ENCODE data around the gene GPR61.

GPR61 gene

DNA sequence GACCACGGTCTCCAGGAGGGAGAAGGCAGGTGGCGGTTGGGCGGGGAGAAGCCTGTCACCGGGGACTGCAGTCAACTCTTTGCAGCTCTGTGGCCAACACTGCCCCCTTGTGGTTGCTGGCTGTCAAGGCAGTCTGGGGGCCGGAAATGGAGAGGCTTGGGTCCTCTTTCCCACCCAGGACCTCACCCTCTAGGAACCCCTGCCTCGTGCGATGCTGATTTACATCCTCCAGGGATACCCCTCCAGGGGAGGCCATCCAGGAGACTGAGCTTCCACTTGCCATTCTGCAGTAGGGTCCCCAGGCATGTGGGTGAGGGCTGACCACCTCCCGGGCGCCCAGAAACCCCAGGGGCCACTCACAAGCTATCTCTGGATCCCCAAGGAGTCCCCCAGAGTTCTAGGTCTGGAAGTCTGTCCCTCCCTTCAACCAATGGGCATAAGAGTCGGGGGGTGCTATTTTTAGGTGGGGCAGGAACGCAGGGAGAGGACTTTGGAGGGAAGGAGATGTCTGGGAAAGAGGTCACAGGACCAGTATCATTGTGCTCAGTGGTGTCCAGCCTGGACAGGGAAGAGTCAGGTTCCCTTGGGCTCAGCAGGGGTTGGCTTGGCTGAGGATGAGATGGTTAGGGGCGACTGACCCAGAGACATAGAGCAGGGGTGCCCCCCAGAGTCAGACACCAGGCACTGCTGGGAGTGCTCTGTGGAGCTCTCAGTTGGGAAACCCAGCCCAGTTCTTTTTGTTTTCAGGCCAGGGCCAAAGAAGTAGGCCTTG lies 7.1 kb upstream of the GPR61 start:
- DNase-seq (ENCODE audit: insufficient read length, low spot score) = peak; percentile 59
- FAIRE-seq = no peak

- DNase-seq (ENCODE audit: insufficient read length, low spot score) (no peak), FAIRE-seq (no peak)
These were observed 5.3 kb upstream of the GPR61 start for GRCh38 chr1:109534307-109534858.

DNA sequence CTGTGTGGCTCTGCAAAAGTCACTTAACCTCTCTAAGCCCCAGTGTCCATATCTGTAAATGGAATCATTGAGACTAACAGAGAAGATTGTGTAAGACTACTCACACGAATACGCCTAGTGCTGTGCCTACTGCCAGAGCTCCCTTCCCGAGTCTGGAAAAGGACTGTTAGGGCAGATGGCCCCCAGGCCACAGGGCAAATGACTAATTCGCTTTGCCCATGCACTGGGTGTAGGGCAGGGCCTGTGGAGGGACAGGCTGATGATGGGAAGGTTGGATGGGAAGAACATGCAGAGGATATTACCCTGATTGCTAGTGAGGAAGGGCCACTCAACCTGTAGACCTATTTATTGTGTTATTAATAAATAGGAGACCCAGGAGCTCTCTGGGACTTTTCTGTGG lies 4.2 kb upstream of the GPR61 start:
- no peak for FAIRE-seq
- DNase-seq (ENCODE audit: insufficient read length, low spot score) = no peak

DNA sequence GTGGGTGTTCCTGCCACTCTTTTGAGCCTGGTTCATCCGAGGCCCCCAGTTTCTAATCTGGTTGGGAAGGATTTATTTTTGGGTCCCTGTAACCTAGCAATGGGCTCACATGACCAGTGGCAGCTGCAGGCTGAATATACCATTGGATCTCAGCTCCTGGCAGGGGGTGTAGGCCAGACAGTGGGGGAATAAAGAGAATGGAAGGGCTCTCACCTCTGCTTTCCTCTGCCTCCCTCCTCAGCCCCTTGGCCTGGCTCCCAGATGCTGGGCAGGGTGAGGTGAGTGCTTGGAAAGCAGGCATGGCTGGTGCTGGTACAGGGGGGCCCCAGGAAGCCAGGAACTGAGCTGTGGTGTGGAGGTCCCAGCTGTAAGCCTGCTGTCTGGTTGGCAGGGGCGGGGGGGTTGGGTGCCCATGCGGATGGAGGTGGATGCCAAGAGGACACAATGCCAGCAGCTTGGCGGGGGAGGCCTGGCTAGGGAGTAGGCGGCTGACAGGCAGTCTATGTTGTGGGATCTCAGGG lies 3.6 kb upstream of the GPR61 start:
- no peak for FAIRE-seq
- DNase-seq (ENCODE audit: insufficient read length, low spot score) = no peak

DNA sequence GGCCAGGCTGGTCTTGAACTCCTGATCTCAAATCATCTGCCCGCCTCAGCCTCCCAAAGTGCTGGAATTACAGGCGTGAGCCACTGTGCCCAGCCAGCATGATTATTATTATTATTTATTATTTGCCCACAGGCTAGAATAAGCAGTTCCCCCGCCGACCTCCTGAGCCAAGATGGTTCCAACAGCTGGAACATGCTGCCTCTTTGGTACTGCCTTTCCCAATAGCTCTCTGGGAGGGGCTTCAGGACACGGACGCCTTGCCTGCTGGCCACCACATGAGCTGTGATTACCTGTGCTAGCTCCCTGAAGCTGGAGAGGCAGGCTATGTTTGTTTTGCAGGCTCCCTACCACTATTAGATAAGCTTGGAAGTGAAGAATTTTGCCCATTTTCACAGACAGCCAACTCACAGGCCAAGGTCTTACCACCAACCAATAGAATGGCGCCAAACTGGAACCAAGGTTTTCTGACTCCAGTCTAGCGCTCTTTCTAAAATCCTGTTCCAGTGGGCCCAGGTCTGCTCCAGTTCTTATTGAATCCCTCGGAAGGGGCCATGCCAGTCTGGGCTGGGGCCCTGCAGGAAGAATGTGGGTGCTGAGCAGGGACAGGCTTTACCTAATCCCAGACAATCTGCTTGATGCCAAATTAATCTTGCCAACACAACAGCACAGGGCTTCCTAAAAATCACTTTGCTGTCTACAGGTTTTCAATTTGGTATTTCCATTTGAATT lies 2.1 kb upstream of the GPR61 start:
- no peak for FAIRE-seq
- no peak for DNase-seq (ENCODE audit: insufficient read length, low spot score)

GRCh38 chr1:109538827-109539555 lies 681 bp upstream of the GPR61 start:
- FAIRE-seq = no peak
- no peak for DNase-seq (ENCODE audit: insufficient read length, low spot score)

- DNase-seq (ENCODE audit: insufficient read length, low spot score) = no peak
- no peak for FAIRE-seq
These were observed 1.4 kb downstream of the GPR61 start for GRCh38 chr1:109541102-109541501.

- no peak for FAIRE-seq
- no peak for DNase-seq (ENCODE audit: insufficient read length, low spot score)
These were observed 3.0 kb downstream of the GPR61 start for GRCh38 chr1:109542657-109543056.

DNA sequence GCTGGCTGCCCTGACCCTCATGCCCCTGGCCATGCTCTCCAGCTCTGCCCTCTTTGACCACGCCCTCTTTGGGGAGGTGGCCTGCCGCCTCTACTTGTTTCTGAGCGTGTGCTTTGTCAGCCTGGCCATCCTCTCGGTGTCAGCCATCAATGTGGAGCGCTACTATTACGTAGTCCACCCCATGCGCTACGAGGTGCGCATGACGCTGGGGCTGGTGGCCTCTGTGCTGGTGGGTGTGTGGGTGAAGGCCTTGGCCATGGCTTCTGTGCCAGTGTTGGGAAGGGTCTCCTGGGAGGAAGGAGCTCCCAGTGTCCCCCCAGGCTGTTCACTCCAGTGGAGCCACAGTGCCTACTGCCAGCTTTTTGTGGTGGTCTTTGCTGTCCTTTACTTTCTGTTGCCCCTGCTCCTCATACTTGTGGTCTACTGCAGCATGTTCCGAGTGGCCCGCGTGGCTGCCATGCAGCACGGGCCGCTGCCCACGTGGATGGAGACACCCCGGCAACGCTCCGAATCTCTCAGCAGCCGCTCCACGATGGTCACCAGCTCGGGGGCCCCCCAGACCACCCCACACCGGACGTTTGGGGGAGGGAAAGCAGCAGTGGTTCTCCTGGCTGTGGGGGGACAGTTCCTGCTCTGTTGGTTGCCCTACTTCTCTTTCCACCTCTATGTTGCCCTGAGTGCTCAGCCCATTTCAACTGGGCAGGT lies 3.8 kb downstream of the GPR61 start:
- DNase-seq (ENCODE audit: insufficient read length, low spot score) (no peak), FAIRE-seq (no peak)

DNA sequence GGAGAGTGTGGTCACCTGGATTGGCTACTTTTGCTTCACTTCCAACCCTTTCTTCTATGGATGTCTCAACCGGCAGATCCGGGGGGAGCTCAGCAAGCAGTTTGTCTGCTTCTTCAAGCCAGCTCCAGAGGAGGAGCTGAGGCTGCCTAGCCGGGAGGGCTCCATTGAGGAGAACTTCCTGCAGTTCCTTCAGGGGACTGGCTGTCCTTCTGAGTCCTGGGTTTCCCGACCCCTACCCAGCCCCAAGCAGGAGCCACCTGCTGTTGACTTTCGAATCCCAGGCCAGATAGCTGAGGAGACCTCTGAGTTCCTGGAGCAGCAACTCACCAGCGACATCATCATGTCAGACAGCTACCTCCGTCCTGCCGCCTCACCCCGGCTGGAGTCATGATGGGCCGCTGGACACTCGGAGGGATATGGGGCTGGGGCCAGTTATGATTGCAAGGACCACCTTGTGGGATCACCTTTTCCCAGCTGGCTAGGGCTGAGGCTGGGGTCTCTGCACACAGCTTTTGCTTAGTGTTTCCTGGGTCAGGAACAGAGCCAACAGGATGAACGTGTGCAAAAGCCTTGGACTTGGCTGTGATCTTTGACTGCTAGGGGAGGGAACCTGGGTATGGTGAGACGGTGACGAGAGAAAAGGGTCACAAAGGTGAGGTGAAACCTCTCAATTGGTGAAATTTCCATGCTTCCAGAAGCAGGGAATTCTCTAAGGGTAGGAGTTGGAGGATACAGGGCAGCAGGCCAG lies 4.5 kb downstream of the GPR61 start:
- no peak for FAIRE-seq
- DNase-seq (ENCODE audit: insufficient read length, low spot score) = no peak

DNA sequence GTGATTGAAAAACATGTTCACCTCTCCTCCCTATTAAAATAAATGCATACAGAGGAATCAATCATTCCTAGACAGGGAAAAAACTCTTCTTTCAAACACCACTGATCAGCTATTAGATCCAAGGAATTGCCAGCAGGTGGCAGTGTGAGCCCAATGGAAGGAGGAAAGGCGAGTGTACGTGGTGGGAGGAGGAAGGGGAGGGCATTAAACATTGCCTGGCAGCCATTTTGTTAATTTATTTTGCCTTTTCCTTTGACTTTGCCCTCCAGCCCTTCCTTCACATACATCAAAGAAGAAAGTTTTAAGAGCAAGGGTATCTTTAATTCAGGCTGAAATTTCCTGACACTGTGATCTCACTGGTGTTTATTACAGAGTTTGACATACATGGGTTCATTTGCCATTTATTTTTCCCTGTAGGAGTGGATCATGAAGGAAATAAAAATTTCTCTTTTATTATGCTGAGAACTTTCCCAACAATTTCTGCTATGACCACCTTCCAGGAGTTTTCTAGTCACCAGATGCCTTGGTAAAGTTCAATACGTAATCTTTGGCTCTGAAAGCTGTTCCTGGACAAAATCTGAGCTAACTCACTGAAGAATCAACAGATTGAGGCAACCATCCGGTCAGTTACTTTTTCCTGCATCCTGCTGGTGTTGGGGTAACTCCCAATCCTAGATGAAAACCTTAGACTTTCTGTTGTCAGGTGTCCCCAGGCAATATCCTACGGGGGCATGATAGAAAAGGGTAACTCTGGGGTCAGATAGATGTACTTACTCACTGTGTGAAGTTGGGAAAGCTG lies 6.8 kb downstream of the GPR61 start:
- peak; percentile 73 for DNase-seq (ENCODE audit: insufficient read length, low spot score)
- no peak for FAIRE-seq

- no peak for FAIRE-seq
- DNase-seq (ENCODE audit: insufficient read length, low spot score) = no peak
These were observed 8.0 kb downstream of the GPR61 start for GRCh38 chr1:109547463-109548320.

DNA sequence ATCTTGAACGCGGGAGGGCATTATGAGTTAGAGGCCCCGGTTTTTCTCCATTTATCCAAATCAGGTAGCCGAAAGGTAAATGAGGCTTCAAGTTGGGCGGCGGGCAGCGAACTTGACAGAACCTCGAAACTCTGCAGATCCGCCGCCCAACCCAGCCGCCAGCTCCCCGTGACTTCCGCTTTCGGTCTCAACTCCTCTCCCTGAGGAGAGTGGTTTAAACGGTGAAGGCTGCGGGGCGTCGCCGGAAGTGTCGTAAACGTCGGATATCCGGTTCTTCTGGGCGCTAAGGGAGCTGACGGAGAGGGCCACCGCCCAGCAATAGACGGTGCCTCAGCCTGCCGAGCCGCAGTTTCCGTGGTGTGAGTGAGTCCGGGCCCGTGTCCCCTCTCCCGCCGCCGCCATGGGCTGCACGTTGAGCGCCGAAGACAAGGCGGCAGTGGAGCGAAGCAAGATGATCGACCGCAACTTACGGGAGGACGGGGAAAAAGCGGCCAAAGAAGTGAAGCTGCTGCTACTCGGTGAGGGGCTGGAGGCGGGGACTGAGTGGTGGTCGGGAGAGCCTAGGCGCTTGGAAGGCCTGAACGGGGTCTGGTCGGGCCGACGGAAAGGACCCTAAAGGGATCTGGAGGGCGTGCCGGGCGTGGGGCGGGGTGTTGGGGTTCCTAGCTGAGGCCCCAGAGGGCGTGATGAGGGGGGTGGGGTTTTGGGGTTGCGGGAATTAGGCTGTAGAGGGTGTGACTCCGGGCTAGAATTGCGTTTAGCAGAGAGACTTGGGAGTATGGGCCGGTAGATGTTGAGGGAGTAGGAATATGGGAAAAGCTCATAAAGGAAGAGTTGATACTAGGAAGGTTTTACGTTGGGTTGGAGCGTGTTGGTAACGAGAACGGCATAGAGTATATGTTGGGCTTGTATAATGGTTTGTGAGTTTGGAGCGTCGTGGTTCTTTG lies 8.9 kb downstream of the GPR61 start, which contains the start of gene GNAI3:
Gene GNAI3 (plus strand): TSS at position 295 of the 947 bp plus-strand sequence. CDS start 106 bp downstream, at position 401.
- FAIRE-seq = no peak
- DNase-seq (ENCODE audit: insufficient read length, low spot score) = peak; percentile 90

GRCh38 chr1:109556563-109556962 lies 16.9 kb downstream of the GPR61 start:
- DNase-seq (ENCODE audit: insufficient read length, low spot score) (no peak), FAIRE-seq (no peak)

- DNase-seq (ENCODE audit: insufficient read length, low spot score) (no peak), FAIRE-seq (no peak)
These were observed 17.8 kb downstream of the GPR61 start for GRCh38 chr1:109557520-109557919.

GRCh38 chr1:109559995-109560394 lies 20.3 kb downstream of the GPR61 start:
- DNase-seq (ENCODE audit: insufficient read length, low spot score) (no peak), FAIRE-seq (no peak)

All from HTR-8/SVneo (cell line).